HepG2 (cell line): ENCODE results near the gene TM4SF20.

Source experiments
- CTCF ChIP-seq: sonication (generic); formaldehyde crosslinking; IDR thresholded peaks from 2 replicates; pipeline ENCODE4 v1.5.0; 2020; ENCODE audit warnings: mild to moderate bottlenecking, missing genetic modification reagents, moderate library complexity
- ETV6 ChIP-seq: sonication (generic); formaldehyde crosslinking; conservative IDR thresholded peaks from 2 replicates; pipeline ENCODE4 v1.4.0; 2020; ENCODE audit warnings: missing genetic modification reagents
- HNF4A ChIP-seq: sonication (generic); formaldehyde crosslinking; IDR thresholded peaks from 2 replicates; pipeline ENCODE4 v1.4.0; 2020; ENCODE audit warnings: missing genetic modification reagents
- POLR2A ChIP-seq, 2 experiments: IDR thresholded peaks; 2 replicates each; pipeline ENCODE4 v1.6.1; 2011; ENCODE audit warnings: low read depth in 2 of 2, low read length in 2 of 2, mild to moderate bottlenecking in 1 of 2, moderate library complexity in 1 of 2; ENCODE audit not compliant: insufficient read depth in 1 of 2
- RELA ChIP-seq: sonication (generic); formaldehyde crosslinking; IDR thresholded peaks from 2 replicates; pipeline ENCODE4 v1.4.0; 2020; ENCODE audit warnings: missing genetic modification reagents
- ZNF362 ChIP-seq: sonication (generic); formaldehyde crosslinking; IDR thresholded peaks from 2 replicates; pipeline ENCODE4 v1.4.0; 2020; ENCODE audit warnings: missing genetic modification reagents, mild to moderate bottlenecking, borderline replicate concordance

- TF ChIP-seq ETV6 (CRISPR knock-in tag), result no peak
- no peak for TF ChIP-seq CTCF (CRISPR knock-in tag)
- no peak for TF ChIP-seq HNF4A
- TF ChIP-seq POLR2A (IDR thresholded peaks at IDR 0.05; ENCODE audit: insufficient read depth in 1 of 2, low read depth in 2 of 2, low read length in 2 of 2), result no peak
- no peak for TF ChIP-seq RELA
- TF ChIP-seq ZNF362 (CRISPR knock-in tag), result no peak
Observed at GRCh38 chr2:227322530-227323205, 56.4 kb downstream of the TM4SF20 start.
